Measurements from ENCODE around the gene LYPD1. TPM values are rescaled to one million over a fixed set of nuclear protein-coding genes. Genes with fewer than 3 reads are reported as not detected.

LYPD1 gene
- total and polyA plus RNA-seq, 2 of the 4 experiments (the other 2 are of a cell fraction), result 66.1 to 87.6 TPM

- Histone ChIP-seq H4K20me1 (ENCODE audit: insufficient read depth, low read length) (peaks cover 2% of the 10 kb centered on the region; the same call in 1 of the 2 replicates), H3K14ac (replicated peaks; ENCODE audit: low read depth, low read length) (peak overlapping the region; percentile 55), H3K27ac (ENCODE audit: insufficient read depth, low read length) (no peak overlapping the region), H2BK5ac (ENCODE audit: low read depth, low read length, poor library complexity, severe bottlenecking) (no peak overlapping the region), H3K23ac (ENCODE audit: low read depth, low read length) (peak overlapping the region; percentile 78), H3K9ac (ENCODE audit: low read depth, low read length) (no peak overlapping the region), H3K9me3 (ENCODE audit: control insufficient read depth, insufficient read depth, low read length) (no peaks in the 10 kb centered on the region), H4K5ac (ENCODE audit: low read depth, low read length) (no peak overlapping the region), H2AK9ac (replicated peaks; ENCODE audit: low read depth, low read length, poor library complexity) (no peak overlapping the region), H3K4me2 (ENCODE audit: low read depth, low read length) (no peak overlapping the region), H3K4me1 (ENCODE audit: control insufficient read depth, insufficient read depth, low read length) (peaks cover 22% of the 10 kb centered on the region), H3K79me1 (ENCODE audit: low read depth in 1 of 2, low read length in 2 of 2) (peaks cover 10 to 79% of the 10 kb centered on the region in 2 experiments), H3K4me3 (ENCODE audit: insufficient read depth, low read depth, low read length) (no peak overlapping the region), H4K8ac (ENCODE audit: low read depth in 2 of 2, low read length in 2 of 2) (peak overlapping the region in 1 of 2 experiments; percentile 4; a peak in 1 of 4 replicates), H3K27me3 (ENCODE audit: control insufficient read depth, insufficient read depth, low read length) (no peaks in the 10 kb centered on the region), H4K91ac (ENCODE audit: insufficient read depth, low read depth, low read length) (0 out of 2 replicates have a peak overlapping the region, but pooled peaks have one; percentile 5), H3K36me3 (ENCODE audit: control insufficient read depth, insufficient read depth, low read length) (peaks cover 5% of the 10 kb centered on the region; the same call in 1 of the 2 replicates), H2BK120ac (ENCODE audit: low read depth, low read length) (peak overlapping the region; percentile 84), H3K4ac (ENCODE audit: low read depth, low read length) (peak overlapping the region; percentile 86), H3K9me1 (ENCODE audit: insufficient read depth, low read length) (peaks cover 26% of the 10 kb centered on the region), H2BK15ac (ENCODE audit: low read depth, low read length) (no peak overlapping the region; the same call in 2 of the 3 replicates), H2AFZ (replicated peaks; ENCODE audit: low read length, poor library complexity) (no peak overlapping the region), H3K18ac (ENCODE audit: low read depth, low read length) (no peak overlapping the region), H3K56ac (ENCODE audit: extremely low read depth, insufficient read depth, low read length) (no peak overlapping the region), H2AK5ac (ENCODE audit: low read depth, low read length) (peak overlapping the region; percentile 73; the same call in 1 of the 2 replicates), H2BK20ac (ENCODE audit: low read depth, low read length) (peak overlapping the region; percentile 39; the same call in 1 of the 2 replicates)
- ATAC-seq (ENCODE audit: low read depth) (no peak), DNase-seq (no peak)
- TF ChIP-seq CTCF (conservative IDR thresholded peaks at IDR 0.05; ENCODE audit: low read depth, low read length) (no peak), MAFK (IDR thresholded peaks at IDR 0.05; ENCODE audit: low read depth, low read length) (no peak), NFE2L2 (IDR thresholded peaks at IDR 0.05; ENCODE audit: low read depth, low read length) (no peak), CEBPB (IDR thresholded peaks at IDR 0.05; ENCODE audit: low read depth, low read length) (no peak), RAD21 (IDR thresholded peaks at IDR 0.05; ENCODE audit: low read length) (no peak), RFX5 (IDR thresholded peaks at IDR 0.05; ENCODE audit: low read depth, low read length) (no peak), CHD1 (IDR thresholded peaks at IDR 0.05; ENCODE audit: low read depth, low read length) (no peak), MAZ (IDR thresholded peaks at IDR 0.05; ENCODE audit: borderline replicate concordance, low read depth, low read length) (no peak), MXI1 (IDR thresholded peaks at IDR 0.05; ENCODE audit: borderline replicate concordance, low read depth, low read length) (no peak), FOS (IDR thresholded peaks at IDR 0.05; ENCODE audit: low read depth, low read length) (no peak), POLR2A (IDR thresholded peaks at IDR 0.05; ENCODE audit: low read depth, low read length) (no peak)
- intact Hi-C loops (cut with micrococcal nuclease) (loop anchor here (5.0 kb wide), 1 partner anchor 518 kb away; no protein-coding TSS in a partner anchor), dilution Hi-C loops (cut with HindIII; ENCODE audit: low sequenced_read_pairs, unreplicated experiment) (no loop called here), in situ Hi-C loops (cut with MboI; ENCODE audit: low sequenced_read_pairs) (loop anchor here (5.0 to 25.0 kb wide), 3 partner anchors 513 to 1183 kb away; partner anchors contain the start of gene NCKAP5)
- POLR2A ChIA-PET (ENCODE audit: unreplicated experiment), result no interaction called here
- no TSS peak for BruUV-seq (replicated peaks)
- WGBS, 2 experiments (ENCODE audit: extremely low coverage in 2 of 2, insufficient read length in 1 of 2), result no CpG with 5 or more reads among the region's 4 CpGs
- CTCF ChIA-PET, result no interaction called here
Measured at GRCh38 chr2:132654335-132654734, 15.7 kb downstream of the LYPD1 start.

All from IMR-90 (cell line).